Thyroid gland (tissue), 4 donors: ENCODE data around the gene MYL5.

Experiments
- POLR2A ChIP-seq, 2 donors: fragments of 450-650 bp; IDR thresholded peaks; one replicate each; pipeline ENCODE4 v1.6.1; 2017; ENCODE audit warnings: antibody characterized with exemption in 2 of 2, mild to moderate bottlenecking in 2 of 2, moderate library complexity in 1 of 2
- TF ChIP-seq, protein P1 (sequence below), 6 experiments: fragments of 200-600 bp in 3 of 6; fragments of 450-650 bp in 3 of 6; sonication (generic) in 3 of 6; IDR thresholded peaks; one replicate each; pipeline ENCODE4 v1.5.1; 2016 to 2019; ENCODE audit warnings: antibody characterized with exemption in 6 of 6, mild to moderate bottlenecking in 2 of 6, inconsistent platforms in 1 of 6, moderate library complexity in 1 of 6

DNA sequence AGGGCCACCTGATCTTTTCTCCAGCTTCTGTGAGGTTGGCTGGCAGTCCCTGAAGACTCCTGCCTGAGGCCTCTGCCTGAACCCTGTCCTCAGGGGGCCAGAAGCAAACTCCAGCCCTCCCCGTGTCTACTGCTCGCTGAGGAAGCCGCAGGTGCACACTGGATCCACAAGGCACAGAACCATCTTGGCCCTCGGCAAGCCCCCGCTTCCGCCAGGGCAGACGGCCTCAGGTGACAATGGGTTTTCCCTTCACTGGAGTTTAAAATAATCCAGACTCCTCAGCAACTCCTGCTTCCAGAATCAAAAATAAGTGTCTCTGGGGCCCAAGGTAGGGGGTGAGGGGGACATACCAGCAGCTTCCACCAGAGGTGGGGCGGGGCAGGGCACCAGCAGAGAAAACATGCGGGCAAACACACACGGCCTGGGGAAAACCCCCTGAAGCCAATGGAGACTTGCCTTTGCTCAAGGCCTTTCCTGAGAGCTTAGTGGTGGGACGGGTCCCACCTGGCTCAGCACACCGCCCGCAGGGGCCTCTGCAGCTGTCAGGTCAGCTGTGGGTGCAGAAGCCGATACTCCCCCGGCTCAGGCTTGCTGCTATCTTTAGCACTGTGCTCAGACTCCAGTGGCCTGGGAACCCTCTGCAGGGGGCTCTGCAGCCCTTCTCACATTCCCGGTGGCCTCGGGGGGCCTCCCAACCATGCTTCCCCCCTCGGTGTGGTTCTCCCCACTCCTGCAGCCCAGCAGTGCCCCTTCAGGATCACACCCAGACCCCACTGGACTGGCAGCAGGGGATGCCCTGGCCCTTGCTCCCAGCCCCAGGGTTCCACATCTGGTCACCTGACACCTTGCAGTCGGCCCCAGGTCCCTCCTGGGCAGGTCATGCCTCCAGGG is 1.9 kb downstream of the MYL5 start:
- TF ChIP-seq, protein P1, sequence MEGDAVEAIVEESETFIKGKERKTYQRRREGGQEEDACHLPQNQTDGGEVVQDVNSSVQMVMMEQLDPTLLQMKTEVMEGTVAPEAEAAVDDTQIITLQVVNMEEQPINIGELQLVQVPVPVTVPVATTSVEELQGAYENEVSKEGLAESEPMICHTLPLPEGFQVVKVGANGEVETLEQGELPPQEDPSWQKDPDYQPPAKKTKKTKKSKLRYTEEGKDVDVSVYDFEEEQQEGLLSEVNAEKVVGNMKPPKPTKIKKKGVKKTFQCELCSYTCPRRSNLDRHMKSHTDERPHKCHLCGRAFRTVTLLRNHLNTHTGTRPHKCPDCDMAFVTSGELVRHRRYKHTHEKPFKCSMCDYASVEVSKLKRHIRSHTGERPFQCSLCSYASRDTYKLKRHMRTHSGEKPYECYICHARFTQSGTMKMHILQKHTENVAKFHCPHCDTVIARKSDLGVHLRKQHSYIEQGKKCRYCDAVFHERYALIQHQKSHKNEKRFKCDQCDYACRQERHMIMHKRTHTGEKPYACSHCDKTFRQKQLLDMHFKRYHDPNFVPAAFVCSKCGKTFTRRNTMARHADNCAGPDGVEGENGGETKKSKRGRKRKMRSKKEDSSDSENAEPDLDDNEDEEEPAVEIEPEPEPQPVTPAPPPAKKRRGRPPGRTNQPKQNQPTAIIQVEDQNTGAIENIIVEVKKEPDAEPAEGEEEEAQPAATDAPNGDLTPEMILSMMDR (IDR thresholded peaks at IDR 0.05) = no peak
- no peak for TF ChIP-seq POLR2A (IDR thresholded peaks at IDR 0.05)
